ENCODE data around the gene ADAMTS10.

DNA sequence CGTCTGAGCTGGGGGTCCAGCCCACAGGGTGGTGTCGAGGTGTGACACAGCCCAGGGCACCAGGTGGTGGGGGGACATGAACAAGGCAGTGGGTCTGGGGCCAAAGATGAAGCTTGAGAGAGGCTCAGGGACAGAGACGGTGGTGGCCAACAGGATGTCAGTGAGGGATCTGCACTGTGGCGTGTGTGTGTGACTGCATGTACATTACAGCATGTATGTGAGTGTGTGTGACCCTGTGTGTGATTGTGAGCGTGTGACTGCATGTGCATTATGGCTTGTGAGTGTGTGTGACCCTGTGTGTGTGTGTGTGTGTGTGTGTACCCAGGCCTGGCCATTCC lies 1.6 kb downstream of the ADAMTS10 start:
- TF ChIP-seq, protein P1, sequence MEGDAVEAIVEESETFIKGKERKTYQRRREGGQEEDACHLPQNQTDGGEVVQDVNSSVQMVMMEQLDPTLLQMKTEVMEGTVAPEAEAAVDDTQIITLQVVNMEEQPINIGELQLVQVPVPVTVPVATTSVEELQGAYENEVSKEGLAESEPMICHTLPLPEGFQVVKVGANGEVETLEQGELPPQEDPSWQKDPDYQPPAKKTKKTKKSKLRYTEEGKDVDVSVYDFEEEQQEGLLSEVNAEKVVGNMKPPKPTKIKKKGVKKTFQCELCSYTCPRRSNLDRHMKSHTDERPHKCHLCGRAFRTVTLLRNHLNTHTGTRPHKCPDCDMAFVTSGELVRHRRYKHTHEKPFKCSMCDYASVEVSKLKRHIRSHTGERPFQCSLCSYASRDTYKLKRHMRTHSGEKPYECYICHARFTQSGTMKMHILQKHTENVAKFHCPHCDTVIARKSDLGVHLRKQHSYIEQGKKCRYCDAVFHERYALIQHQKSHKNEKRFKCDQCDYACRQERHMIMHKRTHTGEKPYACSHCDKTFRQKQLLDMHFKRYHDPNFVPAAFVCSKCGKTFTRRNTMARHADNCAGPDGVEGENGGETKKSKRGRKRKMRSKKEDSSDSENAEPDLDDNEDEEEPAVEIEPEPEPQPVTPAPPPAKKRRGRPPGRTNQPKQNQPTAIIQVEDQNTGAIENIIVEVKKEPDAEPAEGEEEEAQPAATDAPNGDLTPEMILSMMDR (IDR thresholded peaks at IDR 0.05; ENCODE audit: low read depth, low read length) = no peak
- no peak for TF ChIP-seq POLR2A (IDR thresholded peaks at IDR 0.05; ENCODE audit: extremely low read depth, insufficient read length)
- TF ChIP-seq, protein P2, sequence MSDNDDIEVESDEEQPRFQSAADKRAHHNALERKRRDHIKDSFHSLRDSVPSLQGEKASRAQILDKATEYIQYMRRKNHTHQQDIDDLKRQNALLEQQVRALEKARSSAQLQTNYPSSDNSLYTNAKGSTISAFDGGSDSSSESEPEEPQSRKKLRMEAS (IDR thresholded peaks at IDR 0.05; ENCODE audit: low read depth, low read length) = no peak
